BLaER1 treated with 17β-estradiol and CSF1 and Interleukin-3, amounts not matched to agents 10 nM and 100 nM (cell line): ENCODE data around the gene HAUS2.
"Not testable (repeated sequence)": the region's sequence is repeated elsewhere in the genome, so short reads cannot be mapped to it uniquely, and the experiment has no call there.

Experiments used
- H3K27ac ChIP-seq, 11 experiments: shearing (Covaris generic); formaldehyde crosslinking; 2 replicates each; pipeline ENCODE4 v1.8.1; 2022
- H3K27me3 ChIP-seq, 11 experiments: shearing (Covaris generic); formaldehyde crosslinking; 2 replicates each; pipeline ENCODE4 v1.8.1; 2022
- H3K36me3 ChIP-seq, 11 experiments: shearing (Covaris generic); formaldehyde crosslinking; 2 replicates each; pipeline ENCODE4 v1.8.1; 2022
- H3K4me1 ChIP-seq, 10 experiments: shearing (Covaris generic); formaldehyde crosslinking; 2 replicates each; pipeline ENCODE4 v1.8.1; 2022
- H3K4me2 ChIP-seq, 11 experiments: shearing (Covaris generic); formaldehyde crosslinking; 2 replicates each; pipeline ENCODE4 v1.8.1; 2022
- H3K4me3 ChIP-seq, 10 experiments: shearing (Covaris generic); formaldehyde crosslinking; 2 replicates each; pipeline ENCODE4 v1.8.1; 2022
- H3K9ac ChIP-seq, 11 experiments: shearing (Covaris generic); formaldehyde crosslinking; 2 replicates each; pipeline ENCODE4 v1.8.1; 2022
- H3K9me3 ChIP-seq, 11 experiments: shearing (Covaris generic); formaldehyde crosslinking; replicated peaks in 1 of 11; 2 replicates each; pipeline ENCODE4 v1.8.1; 2022
- H4K20me1 ChIP-seq, 11 experiments: shearing (Covaris generic); formaldehyde crosslinking; 2 replicates each; pipeline ENCODE4 v1.8.1; 2022
- Cebpa-rat ChIP-seq, 11 experiments: shearing (Covaris generic); IDR thresholded peaks; 2 replicates each; pipeline ENCODE4 v1.8.1; 2022

The HAUS2 gene

DNA sequence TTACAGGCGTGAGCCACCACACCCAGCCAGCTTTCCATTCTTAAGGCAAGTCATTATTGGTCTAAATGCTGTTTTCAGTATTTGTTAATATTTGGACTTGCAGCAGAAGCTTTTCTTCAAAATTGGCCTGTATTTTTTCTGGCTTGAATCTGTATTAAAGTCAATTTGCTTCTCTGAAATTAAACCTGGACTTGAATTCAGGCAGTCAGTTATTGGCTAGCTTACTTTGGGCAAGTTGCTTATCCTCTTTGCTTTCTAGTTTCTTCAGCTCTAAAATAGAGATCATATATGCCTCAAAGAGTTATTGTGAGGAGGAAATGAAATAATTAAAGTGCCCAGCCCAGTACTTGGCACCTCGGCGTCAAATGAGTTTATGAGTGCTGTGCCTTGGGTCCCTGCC, 44.1 kb downstream of the HAUS2 start:
- Histone ChIP-seq H3K27me3 (no peaks in the 10 kb centered on the region), H3K4me1 (peaks cover 0 to 14% (median 10%) of the 10 kb centered on the region in 10 experiments; a peak in 15 of 20 replicates), H4K20me1 (no peaks in the 10 kb centered on the region), H3K36me3 (peaks cover 0 to 45% (median 20%) of the 10 kb centered on the region in 11 experiments; a peak in 17 of 22 replicates), H3K27ac (no peak overlapping the region), H3K4me2 (no peak overlapping the region), H3K4me3 (no peak overlapping the region), H3K9ac (no peak overlapping the region), H3K9me3 (no peaks in the 10 kb centered on the region)
- TF ChIP-seq Cebpa-rat (IDR thresholded peaks at IDR 0.05) = no peak

DNA sequence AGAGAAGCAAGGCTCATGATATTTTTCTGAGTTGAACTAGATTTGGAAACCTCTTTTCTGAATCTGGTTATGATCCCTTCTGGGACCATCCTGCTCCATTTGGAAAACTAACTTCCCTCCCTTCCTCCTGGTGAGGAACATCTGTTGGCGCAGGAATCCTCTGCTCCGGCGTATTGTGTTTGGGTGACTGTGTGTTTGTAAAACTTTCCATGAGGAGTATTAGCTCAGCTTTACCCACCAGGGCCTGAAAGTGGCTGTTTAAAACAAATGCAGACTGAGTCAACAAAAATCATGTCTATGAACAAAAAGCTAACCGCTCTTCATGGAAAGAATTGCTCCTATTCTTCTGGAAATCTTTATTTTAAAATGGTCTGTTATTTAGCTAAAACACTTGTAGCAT, 44.5 kb downstream of the HAUS2 start:
- no peak overlapping the region for H3K4me3 ChIP-seq
- H3K4me1 ChIP-seq = peaks cover 0 to 11% (median 8%) of the 10 kb centered on the region in 10 experiments; a peak in 15 of 20 replicates
- TF ChIP-seq Cebpa-rat (IDR thresholded peaks at IDR 0.05) = no peak
- H3K9me3 ChIP-seq = no peaks in the 10 kb centered on the region
- H3K27me3 ChIP-seq = no peaks in the 10 kb centered on the region
- no peak overlapping the region for H3K9ac ChIP-seq
- H3K36me3 ChIP-seq = peaks cover 0 to 45% (median 20%) of the 10 kb centered on the region in 11 experiments; a peak in 17 of 22 replicates
- no peak overlapping the region for H3K27ac ChIP-seq
- H3K4me2 ChIP-seq = no peak overlapping the region
- no peaks in the 10 kb centered on the region for H4K20me1 ChIP-seq

DNA sequence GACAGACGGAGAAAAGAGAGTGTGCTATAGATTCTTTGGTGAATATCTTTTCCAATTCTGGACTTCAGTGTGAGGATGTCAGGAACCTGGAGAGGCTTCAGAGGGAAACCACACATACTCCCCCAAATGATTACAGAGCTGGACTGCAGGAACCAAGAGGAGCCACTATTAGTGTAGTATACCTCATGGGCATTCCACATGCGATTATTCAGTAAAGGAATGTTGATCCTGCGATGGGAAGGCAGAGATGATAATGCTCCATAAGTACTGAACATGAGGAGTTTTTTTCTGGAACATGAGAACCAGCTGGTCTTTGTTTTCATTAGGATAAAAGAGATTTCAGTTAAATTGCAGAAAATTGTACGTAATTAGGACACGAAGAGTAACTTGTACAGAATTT, 45.5 kb downstream of the HAUS2 start:
- no peak overlapping the region for H3K9ac ChIP-seq
- no peak for TF ChIP-seq Cebpa-rat (IDR thresholded peaks at IDR 0.05)
- peaks cover 0 to 49% (median 20%) of the 10 kb centered on the region in 11 experiments; a peak in 17 of 22 replicates for H3K36me3 ChIP-seq
- no peaks in the 10 kb centered on the region for H3K9me3 ChIP-seq
- H3K4me3 ChIP-seq = no peak overlapping the region
- H4K20me1 ChIP-seq = no peaks in the 10 kb centered on the region
- no peak overlapping the region for H3K27ac ChIP-seq
- no peak overlapping the region for H3K4me2 ChIP-seq
- H3K27me3 ChIP-seq = no peaks in the 10 kb centered on the region
- H3K4me1 ChIP-seq = peaks cover 0 to 2% (median 0%) of the 10 kb centered on the region in 10 experiments; a peak in 2 of 20 replicates

DNA sequence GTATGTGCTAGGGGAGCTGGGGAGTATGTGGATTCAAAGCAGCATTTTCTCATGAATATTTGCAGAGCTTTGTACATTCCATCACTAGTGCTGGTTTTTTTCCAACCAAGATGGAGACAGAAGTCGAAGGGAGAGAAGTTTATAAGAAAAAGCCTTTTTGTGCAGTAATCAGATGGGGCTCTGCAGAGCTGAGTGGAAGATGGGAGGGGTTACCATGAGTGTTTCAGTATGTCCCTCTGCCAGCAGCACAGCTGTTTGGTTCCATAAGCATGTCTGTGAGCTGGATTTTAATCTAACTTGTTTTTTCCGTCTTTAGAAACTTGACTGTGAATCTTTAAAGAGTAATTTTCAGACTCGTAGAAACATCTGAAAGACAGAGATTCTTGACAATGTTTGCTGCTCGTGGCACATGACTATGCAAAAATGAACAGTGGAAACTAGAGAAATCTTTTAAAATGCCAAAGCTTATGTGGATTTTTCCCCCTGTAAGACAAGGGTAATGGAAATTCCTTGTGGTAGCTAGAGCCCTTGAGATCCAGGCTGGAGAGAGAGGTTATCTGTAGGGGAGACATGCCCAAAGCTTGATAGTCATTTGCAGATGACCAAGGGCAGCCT, 47.1 kb downstream of the HAUS2 start:
- Histone ChIP-seq H3K4me1 (no peaks in the 10 kb centered on the region), H3K4me3 (no peak overlapping the region), H4K20me1 (no peaks in the 10 kb centered on the region), H3K9me3 (peaks cover 0 to 13% (median 8%) of the 10 kb centered on the region in 11 experiments; a peak in 10 of 22 replicates), H3K27me3 (no peaks in the 10 kb centered on the region), H3K9ac (no peak overlapping the region), H3K27ac (no peak overlapping the region), H3K4me2 (no peak overlapping the region), H3K36me3 (peaks cover 9 to 47% (median 30%) of the 10 kb centered on the region in 11 experiments; a peak in 19 of 22 replicates)
- TF ChIP-seq Cebpa-rat (IDR thresholded peaks at IDR 0.05) = no peak

DNA sequence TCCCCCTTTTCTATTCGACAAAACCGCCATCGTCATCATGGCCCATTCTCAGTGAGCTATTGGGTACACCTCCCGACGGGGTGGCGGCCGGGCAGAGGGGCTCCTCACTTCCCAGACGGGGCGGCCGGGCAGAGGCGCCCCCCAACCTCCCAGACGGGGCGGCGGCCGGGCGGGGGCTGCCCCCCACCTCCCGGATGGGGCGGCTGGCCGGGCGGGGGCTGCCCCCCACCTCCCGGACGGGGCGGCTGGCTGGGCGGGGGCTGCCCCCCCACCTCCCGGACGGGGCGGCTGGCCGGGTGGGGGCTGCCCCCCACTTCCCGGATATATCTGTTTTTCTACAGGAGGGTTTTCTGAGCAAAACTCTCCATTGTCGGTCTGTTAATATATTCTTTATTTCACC, 52.7 kb downstream of the HAUS2 start:
- peaks cover 18 to 50% (median 36%) of the 10 kb centered on the region in 11 experiments for H3K36me3 ChIP-seq
- not testable (repeated sequence) for H3K4me2 ChIP-seq, H3K27me3 ChIP-seq, H3K9ac ChIP-seq, H4K20me1 ChIP-seq, H3K27ac ChIP-seq, H3K4me3 ChIP-seq
- peaks cover 21 to 34% (median 25%) of the 10 kb centered on the region in 10 experiments for H3K4me1 ChIP-seq
- peaks cover 24 to 43% (median 37%) of the 10 kb centered on the region in 11 experiments for H3K9me3 ChIP-seq

DNA sequence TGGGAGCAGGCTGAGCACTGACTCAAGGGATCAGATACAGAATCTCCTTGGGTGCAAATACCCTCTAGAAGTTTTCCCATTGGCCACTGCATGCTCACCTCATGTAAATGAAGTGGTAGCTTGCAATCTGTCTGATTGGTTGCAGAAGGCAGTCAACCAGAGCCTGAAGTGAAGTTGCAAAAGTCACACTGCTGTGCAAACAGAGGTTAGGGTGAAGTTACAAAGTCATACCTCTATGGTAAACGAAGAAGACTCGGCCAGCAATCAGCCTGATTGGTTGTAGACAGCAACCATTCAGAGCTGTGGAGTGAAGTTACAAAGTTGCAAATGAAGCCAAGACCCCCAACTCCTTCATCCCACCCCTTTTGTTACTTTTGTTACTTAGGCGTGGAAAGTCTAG, 53.9 kb downstream of the HAUS2 start:
- Histone ChIP-seq H3K4me1 (peaks cover 32 to 45% (median 37%) of the 10 kb centered on the region in 10 experiments), H3K4me2 (no peak overlapping the region), H3K27ac (no peak overlapping the region), H3K9ac (no peak overlapping the region), H3K9me3 (peaks cover 24 to 43% (median 37%) of the 10 kb centered on the region in 11 experiments), H4K20me1 (no peaks in the 10 kb centered on the region), H3K27me3 (no peaks in the 10 kb centered on the region), H3K36me3 (peaks cover 18 to 50% (median 36%) of the 10 kb centered on the region in 11 experiments), H3K4me3 (no peak overlapping the region; a peak in 1 of 20 replicates)
- TF ChIP-seq Cebpa-rat (IDR thresholded peaks at IDR 0.05) = no peak

DNA sequence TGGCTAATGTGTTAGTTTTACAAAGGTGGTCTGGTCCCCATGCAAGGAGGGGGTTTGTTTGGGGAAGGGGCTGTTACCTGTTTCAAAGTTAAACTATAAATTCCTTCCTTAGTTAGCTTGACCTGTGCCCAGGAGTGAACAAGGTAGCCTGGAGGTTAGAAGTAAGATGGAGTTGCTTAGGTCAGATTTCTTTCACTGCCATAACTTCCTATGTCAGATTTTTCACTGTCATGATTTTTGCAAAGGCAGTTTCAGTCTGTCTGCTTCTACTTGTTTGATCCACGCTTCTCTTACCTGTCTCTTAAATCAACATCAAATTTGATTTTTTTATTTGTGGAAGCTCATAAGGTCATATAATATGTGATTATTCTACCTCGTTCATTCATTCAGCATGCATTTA, 55.3 kb downstream of the HAUS2 start:
- H3K9me3 ChIP-seq = peaks cover 24 to 43% (median 37%) of the 10 kb centered on the region in 11 experiments
- H3K4me2 ChIP-seq = peak overlapping the region in 6 of 11 experiments; percentile 1 to 96 (median 83); a peak in 6 of 22 replicates
- peaks cover 18 to 46% (median 36%) of the 10 kb centered on the region in 11 experiments for H3K36me3 ChIP-seq
- TF ChIP-seq Cebpa-rat (IDR thresholded peaks at IDR 0.05) = no peak
- peaks cover 47 to 60% (median 52%) of the 10 kb centered on the region in 10 experiments for H3K4me1 ChIP-seq
- no peaks in the 10 kb centered on the region for H4K20me1 ChIP-seq
- H3K27me3 ChIP-seq = no peaks in the 10 kb centered on the region
- peak overlapping the region in 3 of 11 experiments; percentile 17 to 78 (median 75); a peak in 7 of 22 replicates for H3K27ac ChIP-seq
- H3K4me3 ChIP-seq = no peak overlapping the region
- no peak overlapping the region for H3K9ac ChIP-seq

DNA sequence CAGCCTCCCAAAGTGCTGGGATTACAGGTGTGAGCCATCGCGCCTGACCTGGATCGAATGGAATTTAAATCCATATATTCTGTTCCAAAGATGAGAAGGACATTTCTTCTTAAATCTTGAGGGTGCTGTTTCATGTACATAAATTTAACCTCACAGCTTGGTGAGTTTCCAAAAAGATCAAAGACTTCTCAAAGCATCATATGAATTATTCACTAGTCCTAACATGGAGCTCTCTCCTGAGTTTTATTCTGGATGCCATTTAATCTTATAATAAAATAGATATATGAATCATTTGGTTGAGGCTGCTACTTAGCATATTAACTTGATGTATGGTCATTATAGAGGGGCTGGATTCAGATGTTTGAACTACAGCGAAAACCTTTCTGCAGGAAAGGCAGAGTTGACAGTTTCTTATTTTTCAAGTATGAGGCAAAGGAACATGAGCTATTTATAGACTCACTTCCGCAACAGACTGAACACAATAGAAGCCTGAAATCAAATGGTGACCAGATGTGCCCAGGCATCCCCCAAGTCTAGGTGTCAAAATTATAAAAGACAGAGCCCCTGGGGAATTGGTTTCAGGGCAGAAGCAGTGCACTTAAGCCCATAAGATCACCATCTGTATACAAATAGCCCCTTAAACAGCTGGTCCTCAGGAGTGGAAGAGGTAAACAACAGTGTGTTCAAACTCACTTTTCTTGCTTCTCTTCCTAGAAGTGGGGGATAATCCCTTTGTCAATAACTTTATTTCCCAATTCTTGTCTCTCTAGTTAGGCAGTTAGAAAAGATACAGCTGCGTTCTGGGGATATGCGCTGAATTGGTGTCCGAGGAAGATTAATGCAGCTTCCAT, 56.5 kb downstream of the HAUS2 start:
- Histone ChIP-seq H3K9ac (peak overlapping the region in 9 of 11 experiments; percentile 25 to 61 (median 47); a peak in 16 of 22 replicates), H3K27me3 (no peaks in the 10 kb centered on the region), H3K36me3 (peaks cover 12 to 35% (median 28%) of the 10 kb centered on the region in 11 experiments), H3K4me3 (peak overlapping the region in 7 of 10 experiments; percentile 3 to 43 (median 10); a peak in 6 of 20 replicates), H4K20me1 (no peaks in the 10 kb centered on the region), H3K4me2 (peak overlapping the region; percentile 76 to 96 (median 85)), H3K9me3 (peaks cover 24 to 37% (median 33%) of the 10 kb centered on the region in 11 experiments), H3K4me1 (peaks cover 54 to 72% (median 63%) of the 10 kb centered on the region in 10 experiments), H3K27ac (peak overlapping the region in 9 of 11 experiments; percentile 64 to 81 (median 75); a peak in 20 of 22 replicates)
- no peak for TF ChIP-seq Cebpa-rat (IDR thresholded peaks at IDR 0.05)

DNA sequence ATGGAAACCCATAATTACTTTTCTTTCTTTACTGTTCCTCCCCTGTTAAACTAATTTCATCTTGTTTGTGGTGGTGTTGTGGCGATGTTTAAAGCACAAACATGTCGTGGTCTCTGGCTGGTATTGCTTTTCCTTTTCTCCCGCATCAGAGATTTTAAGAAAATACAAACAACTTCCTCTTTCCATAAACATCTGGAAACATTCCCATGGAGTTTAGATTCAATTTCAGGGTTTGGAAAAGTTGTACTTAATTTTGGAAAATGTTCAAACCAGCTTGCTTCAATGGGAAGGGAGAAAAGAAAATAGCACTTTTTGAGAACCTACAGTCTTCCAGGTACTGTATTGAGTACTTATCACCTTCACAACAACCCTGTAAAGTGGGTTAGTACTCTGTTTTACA, 57.2 kb downstream of the HAUS2 start:
- H3K9ac ChIP-seq = peak overlapping the region in 9 of 11 experiments; percentile 25 to 61 (median 47); a peak in 15 of 22 replicates
- H3K27ac ChIP-seq = peak overlapping the region in 9 of 11 experiments; percentile 64 to 81 (median 75); a peak in 19 of 22 replicates
- H4K20me1 ChIP-seq = no peaks in the 10 kb centered on the region
- no peak for TF ChIP-seq Cebpa-rat (IDR thresholded peaks at IDR 0.05)
- peak overlapping the region; percentile 76 to 96 (median 85) for H3K4me2 ChIP-seq
- H3K4me1 ChIP-seq = peaks cover 54 to 77% (median 68%) of the 10 kb centered on the region in 10 experiments
- peaks cover 9 to 29% (median 24%) of the 10 kb centered on the region in 11 experiments; a peak in 21 of 22 replicates for H3K36me3 ChIP-seq
- H3K27me3 ChIP-seq = no peaks in the 10 kb centered on the region
- H3K9me3 ChIP-seq = peaks cover 24 to 30% (median 29%) of the 10 kb centered on the region in 11 experiments
- peak overlapping the region in 6 of 10 experiments; percentile 3 to 43 (median 14); a peak in 5 of 20 replicates for H3K4me3 ChIP-seq
